HG02943 (cell line): Measurements from ENCODE around the gene GJA3.

Experiments used
- ATAC-seq: cut with Tn5 transposase; IDR thresholded peaks from one replicate; pipeline ENCODE4 v1.9.1; 2021; ENCODE audit warnings: mild to moderate bottlenecking, low read depth, moderate library complexity; ENCODE audit not compliant: unreplicated experiment

The GJA3 gene

DNA sequence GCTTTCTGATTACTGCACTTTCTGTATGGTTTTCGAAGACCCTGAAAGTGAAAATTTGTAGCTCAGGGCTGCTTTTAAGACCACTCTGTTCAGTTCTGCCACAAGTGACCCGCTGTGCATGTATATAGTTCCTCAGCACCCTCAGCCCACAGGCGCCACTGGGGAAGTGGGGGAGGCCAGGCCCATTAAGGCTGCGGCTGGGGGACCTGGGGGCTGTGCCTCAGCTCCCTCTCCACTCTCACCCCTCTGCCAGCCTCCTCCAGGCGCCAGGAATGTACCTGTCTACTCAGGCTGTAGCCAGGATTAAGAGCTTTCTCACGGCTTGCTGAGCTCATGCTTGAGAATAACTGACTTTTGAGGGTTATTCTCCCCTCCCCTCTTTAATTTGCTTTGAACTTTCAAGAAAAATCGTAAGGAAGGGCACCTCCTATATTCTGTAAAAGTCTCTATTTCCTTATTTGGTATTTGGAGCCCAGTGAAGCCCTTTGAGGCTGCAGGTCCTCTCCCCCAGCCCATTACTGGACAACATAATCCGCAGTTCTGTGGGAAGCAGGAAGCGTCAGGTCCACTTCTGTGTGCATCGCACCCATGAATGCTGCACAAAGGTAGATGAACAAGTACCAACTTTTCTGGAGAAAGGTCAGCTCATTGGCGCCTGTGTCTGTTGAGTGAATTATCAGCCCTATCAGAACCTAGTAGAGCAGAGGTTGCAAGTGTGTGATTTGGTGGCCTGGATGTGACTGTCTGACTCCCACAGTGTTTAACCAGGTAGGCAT is 29.6 kb downstream of the GJA3 start:
- no peak for ATAC-seq

DNA sequence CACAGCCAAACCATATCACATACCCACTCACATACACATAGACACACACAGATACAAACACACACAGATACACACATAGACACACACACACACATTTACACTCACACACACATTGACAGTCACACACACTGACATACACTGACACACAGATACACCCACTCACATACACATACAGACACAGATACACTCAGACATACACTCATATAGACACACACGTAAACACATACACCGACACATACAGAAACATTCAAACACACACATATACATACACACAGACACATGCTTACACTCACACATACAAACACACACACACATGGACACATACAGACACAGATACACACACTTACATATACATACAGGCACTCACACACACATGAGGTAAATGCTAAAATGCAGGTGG is 30.2 kb downstream of the GJA3 start:
- no peak for ATAC-seq

DNA sequence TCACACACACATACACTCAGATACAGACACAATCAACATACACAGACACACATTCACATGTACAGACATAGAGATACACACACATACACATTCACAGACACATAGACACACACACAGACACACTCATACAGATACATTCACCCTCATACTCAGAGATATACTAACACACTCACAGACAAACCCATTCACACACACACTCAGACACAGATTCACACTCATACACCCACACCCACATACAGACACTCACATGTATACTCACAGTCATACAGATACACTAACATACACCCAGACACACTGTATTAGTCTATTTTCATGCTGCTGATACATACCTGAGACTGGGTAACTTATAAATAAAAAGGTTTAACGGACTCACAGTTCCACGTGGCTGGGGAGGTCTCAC is 30.8 kb downstream of the GJA3 start:
- ATAC-seq, result no peak

GRCh38 chr13:20129076-20129475 is 31.8 kb downstream of the GJA3 start:
- no peak for ATAC-seq

- ATAC-seq, result peak; percentile 8
Measured at GRCh38 chr13:20128459-20128931, 32.4 kb downstream of the GJA3 start.

DNA sequence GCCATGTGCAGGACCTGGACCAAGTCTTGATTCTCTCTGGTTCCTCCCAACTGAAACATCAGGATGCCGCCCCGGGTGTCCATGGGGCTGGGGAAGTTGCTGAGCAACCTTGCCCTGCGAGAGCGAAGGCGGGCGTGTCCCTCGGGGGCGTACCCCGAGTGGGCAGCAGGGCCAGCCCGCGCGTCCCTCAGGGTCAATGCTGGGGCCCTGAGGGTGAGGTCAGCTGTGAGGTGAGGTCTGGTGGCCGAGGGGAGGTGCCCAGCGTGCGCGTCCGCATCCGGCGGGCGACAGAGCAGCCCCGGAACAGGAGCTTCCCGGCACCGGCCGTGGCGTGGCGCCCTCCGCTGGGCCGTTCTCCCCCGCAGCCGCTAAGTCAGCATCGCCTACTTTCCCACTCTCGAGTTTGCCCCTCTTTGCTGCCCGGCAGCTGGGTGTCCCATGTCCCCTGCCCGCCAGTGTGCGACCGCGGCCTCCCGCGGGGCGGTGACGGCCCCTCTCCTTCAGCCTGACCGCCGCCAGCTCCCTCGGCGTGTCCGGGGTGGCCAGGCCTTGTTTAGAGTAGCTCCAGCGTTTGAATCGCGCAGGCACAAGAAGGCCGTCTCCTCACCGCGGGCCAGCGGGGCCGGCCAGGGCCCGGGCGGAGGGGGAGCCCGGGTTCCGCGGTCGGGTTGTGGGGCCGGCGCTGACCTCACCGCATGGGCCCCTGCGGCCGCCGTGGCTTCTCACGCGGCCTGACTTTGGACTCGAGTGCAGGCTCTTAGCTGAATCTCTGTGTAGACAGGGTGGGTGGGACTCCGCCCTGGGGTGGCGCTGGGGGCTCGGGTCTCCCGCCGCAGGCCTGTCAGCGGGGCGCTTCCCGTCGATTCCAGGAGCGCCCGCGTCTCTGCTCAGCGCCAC is 33.0 kb downstream of the GJA3 start:
- peak; percentile 50 for ATAC-seq

GRCh38 chr13:20127262-20127561 is 33.6 kb downstream of the GJA3 start:
- peak; percentile 24 for ATAC-seq

- no peak for ATAC-seq
Measured at GRCh38 chr13:20126541-20127261, 34.2 kb downstream of the GJA3 start.

GRCh38 chr13:20125783-20126165 is 35.1 kb downstream of the GJA3 start:
- ATAC-seq, result no peak

GRCh38 chr13:20125129-20125782 is 35.6 kb downstream of the GJA3 start:
- no peak for ATAC-seq

- ATAC-seq, result no peak
Measured at GRCh38 chr13:20124303-20124702, 36.5 kb downstream of the GJA3 start.

DNA sequence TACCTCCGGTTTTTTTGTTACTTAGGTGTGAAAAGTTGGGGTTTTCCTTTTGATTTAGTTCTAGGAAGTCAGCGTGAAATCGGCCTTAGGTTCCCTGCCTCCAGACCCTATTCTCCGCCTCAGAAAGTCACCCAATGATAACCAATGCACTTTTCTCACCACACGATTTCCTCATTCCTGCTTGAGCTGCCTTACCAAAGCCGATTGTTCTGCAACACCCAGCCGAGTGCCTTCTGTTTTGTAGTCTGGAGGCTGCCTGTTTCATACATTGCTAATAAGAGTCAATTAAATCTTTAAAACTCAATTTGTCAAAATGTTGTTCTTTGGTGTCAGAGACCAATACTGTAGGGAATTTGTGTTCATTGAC is 39.7 kb downstream of the GJA3 start:
- no peak for ATAC-seq

GRCh38 chr13:20119960-20120359 is 40.9 kb downstream of the GJA3 start:
- no peak for ATAC-seq

DNA sequence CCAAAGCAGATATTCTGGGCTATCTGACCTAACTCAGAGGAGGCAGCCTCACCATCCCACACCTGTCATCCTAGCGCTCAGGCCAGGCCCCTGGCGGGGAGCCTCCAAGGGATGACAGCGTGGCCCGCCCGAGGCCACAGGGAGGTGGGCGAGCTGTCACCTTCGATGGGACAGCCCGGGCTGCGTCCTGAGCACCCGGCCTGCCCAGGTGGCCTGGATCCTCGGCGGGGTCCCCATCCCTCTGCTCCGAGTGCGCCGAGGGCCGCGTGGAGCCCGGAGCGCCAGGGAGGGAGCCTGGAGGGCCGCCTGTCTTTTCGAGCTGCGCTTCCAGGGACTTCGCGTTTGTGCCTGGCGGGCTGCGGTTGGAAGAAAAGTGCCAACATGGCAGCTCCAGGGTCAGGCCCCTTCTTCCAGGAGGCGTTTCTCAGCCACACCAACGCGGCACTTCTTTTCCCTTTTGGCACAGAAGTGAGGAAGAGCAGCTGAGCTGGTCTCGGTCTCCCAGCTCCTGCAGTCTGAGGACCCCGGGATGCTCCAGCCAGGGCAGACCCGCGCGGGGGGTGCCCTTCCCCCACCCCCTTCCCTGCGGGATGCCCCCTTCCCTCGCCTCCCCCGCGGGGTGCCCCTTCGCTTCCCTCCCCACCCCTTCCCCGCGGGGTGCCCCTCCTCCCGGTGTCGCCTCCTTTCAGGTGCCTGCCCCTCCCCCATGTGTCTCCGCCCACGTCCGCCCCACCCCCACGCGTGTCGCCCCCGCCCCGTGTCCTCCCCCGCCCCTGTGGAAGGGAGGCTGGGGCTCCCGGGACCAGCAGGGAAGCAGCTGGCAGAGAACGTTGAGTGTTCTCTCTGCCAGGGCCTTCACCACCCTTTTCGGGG is 42.3 kb downstream of the GJA3 start:
- peak; percentile 9 for ATAC-seq

DNA sequence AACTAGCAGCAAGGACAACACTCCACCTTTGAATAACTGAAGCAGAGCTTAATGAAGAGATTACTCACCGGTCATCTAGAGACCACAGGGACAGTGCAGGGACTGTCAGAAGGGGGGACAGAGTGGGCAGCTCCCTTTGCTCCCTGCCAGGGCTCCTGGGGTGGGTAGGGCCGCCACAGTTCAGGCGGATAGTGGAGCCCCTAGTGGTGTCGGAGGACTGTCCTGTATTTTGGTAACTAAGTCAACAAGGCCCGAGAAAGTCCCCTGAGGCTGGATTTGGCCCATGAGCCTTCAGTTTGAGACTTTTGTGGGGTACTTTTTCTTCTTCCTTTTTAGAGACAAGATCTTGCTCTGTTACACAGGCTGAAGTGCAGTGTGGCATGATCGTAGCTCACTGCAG is 44.6 kb downstream of the GJA3 start:
- no peak for ATAC-seq

- no peak for ATAC-seq
Measured at GRCh38 chr13:20114066-20114610, 46.7 kb downstream of the GJA3 start.

- no peak for ATAC-seq
Measured at GRCh38 chr13:20109037-20109436, 51.8 kb downstream of the GJA3 start.

GRCh38 chr13:20106742-20107141 is 54.1 kb downstream of the GJA3 start:
- ATAC-seq, result no peak

- ATAC-seq, result no peak
Measured at GRCh38 chr13:20105161-20105689, 55.6 kb downstream of the GJA3 start.
